ACC112 (cell line): Measurements from ENCODE around the gene METTL24.
"Not testable (repeated sequence)": the region's sequence is repeated elsewhere in the genome, so short reads cannot be mapped to it uniquely, and the experiment has no call there.

Source experiments
- H2AFZ ChIP-seq: fragments of 200-600 bp; sonication (generic); one replicate; pipeline ENCODE4 v1.6.0; 2017; ENCODE audit warnings: antibody characterized with exemption, low read length; ENCODE audit not compliant: unreplicated experiment
- H3K27ac ChIP-seq: fragments of 200-600 bp; sonication (generic); 2 replicates; pipeline ENCODE4 v1.5.1; 2014; ENCODE audit warnings: low read depth, mild to moderate bottlenecking, antibody characterized with exemption, low read length, moderate library complexity
- H3K27me3 ChIP-seq: fragments of 200-600 bp; sonication (generic); 2 replicates; pipeline ENCODE4 v1.6.1; 2014; ENCODE audit warnings: mild to moderate bottlenecking, antibody characterized with exemption, low read length, moderate library complexity, mixed read lengths; ENCODE audit not compliant: insufficient read depth
- H3K36me3 ChIP-seq: fragments of 200-600 bp; sonication (generic); 2 replicates; pipeline ENCODE4 v1.6.1; 2016; ENCODE audit warnings: mild to moderate bottlenecking, antibody characterized with exemption, low read length, moderate library complexity, mixed read lengths; ENCODE audit not compliant: insufficient read depth
- H3K4me1 ChIP-seq: fragments of 200-600 bp; sonication (generic); one replicate; pipeline ENCODE4 v1.6.1; 2016; ENCODE audit warnings: low read length, mixed read lengths; ENCODE audit not compliant: insufficient read depth, unreplicated experiment, control insufficient read depth
- H3K4me3 ChIP-seq: fragments of 200-600 bp; sonication (generic); 2 replicates; pipeline ENCODE4 v1.5.1; 2014; ENCODE audit warnings: mild to moderate bottlenecking, low read depth, low read length
- H3K79me2 ChIP-seq: fragments of 200-600 bp; sonication (generic); one replicate; pipeline ENCODE4 v1.6.0; 2016; ENCODE audit warnings: low read length; ENCODE audit not compliant: control insufficient read depth, unreplicated experiment, insufficient read depth

METTL24 gene

DNA sequence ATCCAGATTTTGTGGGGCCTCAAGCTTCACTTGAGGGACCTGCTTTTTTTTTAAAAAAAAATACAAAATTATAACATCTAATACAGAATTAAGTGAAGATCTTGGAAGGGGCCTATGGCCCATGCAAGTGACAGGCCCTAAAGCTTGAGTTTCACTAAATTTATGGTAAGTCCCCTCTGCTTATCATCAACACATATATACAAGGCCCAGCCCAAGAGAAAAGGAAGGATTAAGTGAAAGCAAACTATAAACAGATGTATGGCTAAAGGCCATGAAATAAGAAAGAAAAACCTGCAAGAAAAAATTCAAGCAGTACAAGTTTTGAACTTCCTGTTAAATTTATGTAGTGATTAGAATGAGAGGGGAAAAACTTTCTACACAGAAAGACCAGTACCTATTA lies 91.2 kb downstream of the METTL24 start:
- Histone ChIP-seq H3K27me3 (peaks cover 35% of the 10 kb centered on the region; the same call in 1 of the 2 replicates), H2AFZ (no peak overlapping the region), H3K79me2 (no peaks in the 10 kb centered on the region), H3K36me3 (no peaks in the 10 kb centered on the region), H3K4me1 (no peaks in the 10 kb centered on the region), H3K27ac (no peak overlapping the region), H3K4me3 (no peak overlapping the region)

DNA sequence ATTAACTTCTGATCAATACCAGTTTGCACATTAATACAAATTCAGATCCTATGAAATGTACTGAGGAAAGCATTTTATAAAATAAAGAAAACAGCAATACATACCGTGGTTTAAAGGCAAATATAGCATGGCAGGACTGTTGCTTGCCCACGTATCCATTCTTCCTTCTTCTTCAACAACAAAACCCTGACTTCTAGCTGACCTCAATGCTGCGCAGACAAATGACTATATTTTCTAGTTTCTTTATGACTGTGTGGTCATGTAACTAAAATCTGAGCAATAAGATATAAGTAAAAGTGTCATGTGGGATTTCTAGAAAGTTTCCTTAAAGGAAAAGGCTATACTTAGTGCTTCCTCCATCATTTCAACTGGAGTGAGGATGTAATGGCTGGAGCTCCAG lies 92.9 kb downstream of the METTL24 start:
- no peaks in the 10 kb centered on the region for H3K79me2 ChIP-seq
- no peak overlapping the region for H3K4me3 ChIP-seq
- H3K27me3 ChIP-seq: peaks cover 23% of the 10 kb centered on the region; the same call in 1 of the 2 replicates
- no peak overlapping the region for H3K27ac ChIP-seq
- no peaks in the 10 kb centered on the region for H3K36me3 ChIP-seq
- no peaks in the 10 kb centered on the region for H3K4me1 ChIP-seq
- H2AFZ ChIP-seq: no peak overlapping the region

DNA sequence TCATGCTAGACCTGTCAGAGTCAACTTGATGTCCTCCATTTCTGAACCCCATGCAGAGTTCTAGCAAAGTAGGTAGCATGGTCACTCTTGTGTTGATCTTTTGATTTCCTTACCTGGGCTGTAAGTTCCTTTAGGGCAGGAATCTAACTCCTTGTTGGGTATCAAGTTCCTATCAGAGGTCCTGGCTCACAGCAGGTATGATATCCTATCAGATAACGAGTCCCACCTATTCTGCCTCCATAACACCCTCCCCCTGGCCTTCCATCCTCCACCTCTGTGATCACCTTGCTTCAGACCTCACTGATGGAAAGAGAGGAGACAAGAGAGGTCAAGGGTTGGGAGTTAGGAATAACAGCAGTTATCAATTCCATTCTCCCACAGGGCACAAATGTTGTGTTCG lies 101.8 kb downstream of the METTL24 start:
- Histone ChIP-seq H2AFZ (no peak overlapping the region), H3K79me2 (no peaks in the 10 kb centered on the region), H3K4me1 (no peaks in the 10 kb centered on the region), H3K27ac (no peak overlapping the region), H3K27me3 (peaks cover 24% of the 10 kb centered on the region; the same call in 1 of the 2 replicates), H3K36me3 (no peaks in the 10 kb centered on the region), H3K4me3 (no peak overlapping the region)

DNA sequence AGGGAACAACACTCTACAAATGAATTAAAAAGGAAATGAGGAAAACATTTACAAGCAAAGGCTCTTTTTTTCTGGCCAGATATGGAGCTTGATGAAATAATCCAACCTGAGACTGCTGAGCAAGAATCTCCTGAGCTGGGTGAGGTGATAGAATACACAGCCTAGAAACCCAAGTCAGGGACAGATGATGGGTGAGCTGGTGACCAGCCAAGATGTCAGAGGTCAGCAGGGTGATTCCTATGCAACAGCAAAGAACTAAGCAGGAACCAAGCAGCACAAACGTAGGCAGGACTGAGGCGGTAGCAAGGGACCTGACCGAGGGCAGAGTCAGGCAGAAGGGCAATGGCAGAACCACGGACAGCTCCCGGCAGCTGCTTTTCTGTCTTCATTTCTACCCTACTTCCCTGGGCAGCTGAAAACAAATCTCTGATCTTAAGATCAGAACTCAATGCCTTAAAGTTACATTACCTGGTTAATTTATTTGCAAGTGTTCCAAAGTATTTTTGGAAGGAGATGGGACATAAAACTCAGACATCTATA lies 102.9 kb downstream of the METTL24 start:
- Histone ChIP-seq H3K36me3 (no peaks in the 10 kb centered on the region), H3K4me1 (no peaks in the 10 kb centered on the region), H3K27ac (no peak overlapping the region), H2AFZ (no peak overlapping the region), H3K27me3 (peaks cover 24% of the 10 kb centered on the region; the same call in 1 of the 2 replicates), H3K79me2 (no peaks in the 10 kb centered on the region), H3K4me3 (no peak overlapping the region)

DNA sequence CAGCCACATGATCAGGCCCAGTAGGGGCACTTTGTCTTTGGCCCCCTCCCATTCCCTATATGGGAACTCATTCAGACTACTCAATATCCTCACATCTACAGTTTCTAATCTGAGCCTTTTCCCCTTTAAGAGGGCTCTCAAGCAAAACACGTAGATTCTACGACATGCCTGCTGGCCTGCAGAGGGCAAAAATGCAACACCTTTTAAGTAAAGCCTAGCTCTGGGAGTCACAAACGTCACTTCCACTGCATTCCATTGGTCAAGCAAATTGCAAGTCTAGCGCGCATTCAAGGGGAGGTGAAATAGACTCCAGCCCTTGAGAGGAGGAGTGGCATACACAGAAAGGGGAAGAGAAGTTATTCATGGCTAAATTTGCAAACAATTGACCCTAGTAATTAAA lies 107.3 kb downstream of the METTL24 start:
- no peak overlapping the region for H3K27ac ChIP-seq
- no peak overlapping the region for H2AFZ ChIP-seq
- peaks cover 7% of the 10 kb centered on the region; the same call in 1 of the 2 replicates for H3K27me3 ChIP-seq
- H3K4me3 ChIP-seq: no peak overlapping the region
- no peaks in the 10 kb centered on the region for H3K79me2 ChIP-seq
- no peaks in the 10 kb centered on the region for H3K36me3 ChIP-seq
- H3K4me1 ChIP-seq: no peaks in the 10 kb centered on the region

DNA sequence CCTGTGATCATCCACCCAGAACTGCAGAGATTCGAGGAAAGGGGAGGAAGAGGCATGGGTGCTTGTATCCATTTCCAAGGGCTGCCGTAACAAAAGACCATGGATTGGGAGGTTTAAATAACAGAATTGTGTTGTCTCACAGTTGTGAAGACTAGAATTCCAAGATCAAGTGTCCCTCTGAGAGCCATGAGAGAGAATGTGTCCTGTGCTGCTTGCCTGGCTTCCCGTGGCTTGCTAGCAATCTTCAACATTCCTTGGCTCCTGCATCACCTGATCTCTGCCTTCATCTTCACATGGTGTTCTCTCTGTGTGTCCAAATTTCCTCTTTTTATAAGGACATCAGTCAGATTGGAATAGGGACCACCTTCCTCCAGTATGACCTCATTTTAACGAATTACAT lies 108.1 kb downstream of the METTL24 start:
- no peak overlapping the region for H3K27ac ChIP-seq
- no peak overlapping the region for H2AFZ ChIP-seq
- H3K4me1 ChIP-seq: no peaks in the 10 kb centered on the region
- no peaks in the 10 kb centered on the region for H3K36me3 ChIP-seq
- H3K79me2 ChIP-seq: no peaks in the 10 kb centered on the region
- no peak overlapping the region for H3K4me3 ChIP-seq
- no peaks in the 10 kb centered on the region; the same call in 1 of the 2 replicates for H3K27me3 ChIP-seq

DNA sequence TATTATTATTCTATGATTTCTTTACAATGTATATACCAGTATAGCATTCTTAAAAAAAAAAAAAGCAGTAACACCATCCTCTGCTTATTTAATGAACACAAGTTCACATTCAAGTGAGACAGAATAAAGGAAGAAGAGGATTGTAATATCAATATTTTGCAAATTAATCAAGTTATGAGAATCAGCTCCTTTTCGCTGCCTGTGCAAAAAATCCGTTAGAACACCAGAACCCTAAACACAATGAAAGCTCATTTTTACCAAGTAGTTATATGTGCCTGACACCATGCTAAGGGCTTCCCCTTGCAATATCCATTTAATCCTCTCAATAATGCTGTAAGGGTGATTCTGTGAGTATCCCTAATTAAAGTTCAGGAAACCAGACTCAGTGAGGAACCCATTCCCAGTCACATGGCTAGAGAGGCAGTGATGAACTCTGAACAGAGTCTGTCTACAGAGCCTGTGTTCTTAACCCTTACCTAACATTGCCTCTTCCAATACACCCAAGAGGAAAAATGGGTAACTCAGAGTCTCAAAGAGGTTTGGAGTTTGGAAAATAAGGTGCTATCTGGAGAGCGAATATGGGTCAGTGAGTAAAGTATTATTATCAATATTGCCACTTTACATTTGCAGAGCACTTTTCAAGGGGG lies 111.1 kb downstream of the METTL24 start:
- Histone ChIP-seq H3K4me1 (no peaks in the 10 kb centered on the region), H3K79me2 (no peaks in the 10 kb centered on the region), H3K4me3 (no peak overlapping the region), H3K36me3 (no peaks in the 10 kb centered on the region), H3K27ac (no peak overlapping the region), H2AFZ (no peak overlapping the region), H3K27me3 (no peaks in the 10 kb centered on the region; the same call in 1 of the 2 replicates)

DNA sequence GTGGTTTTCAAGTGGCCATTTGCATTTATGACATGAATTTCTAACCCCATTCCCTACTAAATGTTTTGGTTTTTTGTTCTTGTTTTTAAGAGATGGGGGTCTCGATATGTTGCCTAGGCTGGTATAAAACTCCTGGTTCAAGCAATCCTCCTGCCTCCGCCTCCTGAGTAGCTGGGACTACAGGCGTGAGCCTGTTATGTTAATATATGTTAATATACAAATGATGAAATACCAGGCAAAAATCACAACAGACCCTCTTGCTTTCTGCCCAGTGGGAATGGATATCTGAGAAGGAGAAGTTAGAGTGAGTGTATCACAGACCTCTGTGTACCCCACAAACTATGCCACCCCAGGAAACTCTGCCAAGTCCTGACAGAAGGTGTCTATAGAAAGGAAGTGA lies 111.8 kb downstream of the METTL24 start:
- Histone ChIP-seq H3K27me3 (no peaks in the 10 kb centered on the region; the same call in 1 of the 2 replicates), H3K4me3 (no peak overlapping the region), H3K27ac (no peak overlapping the region), H3K36me3 (no peaks in the 10 kb centered on the region), H3K79me2 (no peaks in the 10 kb centered on the region), H3K4me1 (no peaks in the 10 kb centered on the region), H2AFZ (no peak overlapping the region)

DNA sequence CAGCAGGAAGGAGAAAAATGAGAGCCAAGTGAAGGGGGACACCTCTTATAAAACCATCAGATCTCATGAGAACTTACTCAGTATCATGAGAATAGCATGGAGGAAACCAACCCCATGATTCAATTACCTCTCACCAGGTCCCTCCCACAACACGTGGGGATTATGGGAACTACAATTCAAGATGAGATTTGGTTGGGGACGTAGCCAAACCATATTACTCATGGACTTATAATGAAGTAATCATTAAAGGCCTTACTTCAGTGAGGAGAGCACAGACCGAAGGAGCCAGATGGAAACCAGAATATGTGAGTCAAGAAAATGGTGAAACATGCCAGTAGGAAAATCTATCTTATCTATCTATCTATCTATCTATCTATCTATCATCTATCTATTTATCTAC lies 113.5 kb downstream of the METTL24 start:
- not testable (repeated sequence) for H3K4me1 ChIP-seq, H3K27me3 ChIP-seq, H3K27ac ChIP-seq, H2AFZ ChIP-seq, H3K4me3 ChIP-seq, H3K36me3 ChIP-seq, H3K79me2 ChIP-seq

DNA sequence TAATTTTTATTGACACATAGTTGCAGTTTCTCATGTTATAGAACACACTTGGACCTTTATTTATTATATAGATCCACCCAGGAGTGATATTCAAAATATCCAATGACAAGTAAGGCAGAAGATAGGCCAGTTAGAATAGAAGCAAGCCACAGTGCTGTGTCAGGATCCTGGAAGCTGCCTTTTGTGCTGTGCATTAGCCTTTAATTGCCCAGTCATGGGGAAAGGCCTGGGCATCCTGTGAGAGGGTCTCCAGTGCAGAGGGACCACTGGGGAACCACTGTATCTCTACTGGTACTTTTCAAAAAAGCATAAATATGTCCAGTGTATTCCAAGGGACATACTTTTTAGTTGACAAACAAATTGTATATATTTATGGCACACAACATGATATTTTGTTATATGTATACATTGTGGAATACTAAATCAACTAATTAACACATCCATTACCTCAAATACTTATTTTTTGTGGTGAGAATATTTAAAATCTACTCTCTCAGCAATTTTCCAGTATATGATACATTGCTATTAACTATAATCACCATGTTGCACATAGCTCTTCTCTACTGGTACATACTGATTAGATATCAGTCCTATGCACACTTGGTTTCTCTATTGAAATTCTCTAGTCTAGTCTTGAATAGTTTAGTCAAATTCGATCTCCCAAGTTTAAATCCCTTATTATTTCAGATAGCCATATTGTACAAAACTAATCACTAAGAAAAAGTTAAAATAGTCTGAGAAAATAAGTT lies 118.4 kb downstream of the METTL24 start:
- Histone ChIP-seq H3K79me2 (no peaks in the 10 kb centered on the region), H3K36me3 (no peaks in the 10 kb centered on the region), H3K4me3 (no peak overlapping the region), H2AFZ (no peak overlapping the region), H3K27ac (no peak overlapping the region), H3K4me1 (no peaks in the 10 kb centered on the region), H3K27me3 (no peaks in the 10 kb centered on the region)

DNA sequence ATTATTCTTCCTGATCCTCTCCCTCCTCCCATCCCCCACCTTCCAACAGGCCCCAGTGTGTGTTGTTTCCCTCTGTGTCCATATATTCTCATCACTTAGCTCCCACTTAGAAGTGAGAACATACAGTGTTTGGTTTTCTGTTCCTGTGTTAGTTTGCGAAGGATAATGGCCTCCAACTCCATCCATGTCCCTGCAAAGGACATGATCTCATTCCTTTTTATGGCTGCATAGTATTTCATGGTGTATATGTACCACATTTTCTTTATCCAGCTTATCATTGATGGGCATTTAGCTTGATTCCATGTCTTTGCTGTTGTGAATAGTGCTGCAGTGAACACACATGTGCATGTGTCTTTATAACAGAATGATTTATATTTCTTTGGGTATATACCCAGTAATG lies 122.1 kb downstream of the METTL24 start:
- H3K27ac ChIP-seq, H3K4me3 ChIP-seq, H3K36me3 ChIP-seq, H2AFZ ChIP-seq, H3K79me2 ChIP-seq, H3K27me3 ChIP-seq: not testable (repeated sequence)
- peaks cover 14% of the 10 kb centered on the region for H3K4me1 ChIP-seq
